T-helper 9 cell (primary cell): ENCODE data around the gene LRRC26.
"Not testable (repeated sequence)": the region's sequence is repeated elsewhere in the genome, so short reads cannot be mapped to it uniquely, and the experiment has no call there.

Source experiments
- DNase-seq: peaks from one replicate; pipeline ENCODE4 v3.0.0-alpha.2; 2020

LRRC26 gene

GRCh38 chr9:137134191-137134590 is 35.7 kb downstream of the LRRC26 start:
- DNase-seq, result no peak

- DNase-seq, result no peak
Measured at GRCh38 chr9:137130176-137130755, 39.6 kb downstream of the LRRC26 start.

GRCh38 chr9:137129456-137130175 is 40.2 kb downstream of the LRRC26 start:
- peak; percentile 79 for DNase-seq

- DNase-seq, result no peak
Measured at GRCh38 chr9:137128862-137129455, 40.9 kb downstream of the LRRC26 start.

GRCh38 chr9:137128158-137128861 is 41.5 kb downstream of the LRRC26 start:
- DNase-seq, result no peak

GRCh38 chr9:137127301-137128157 is 42.3 kb downstream of the LRRC26 start:
- no peak for DNase-seq

- DNase-seq, result no peak
Measured at GRCh38 chr9:137126786-137127185, 43.1 kb downstream of the LRRC26 start.

GRCh38 chr9:137123952-137124462 is 45.8 kb downstream of the LRRC26 start:
- DNase-seq, result not testable (repeated sequence)

GRCh38 chr9:137123468-137123837 is 46.4 kb downstream of the LRRC26 start:
- no peak for DNase-seq

GRCh38 chr9:137122796-137123467 is 46.9 kb downstream of the LRRC26 start:
- not testable (repeated sequence) for DNase-seq

GRCh38 chr9:137121927-137122795 is 47.7 kb downstream of the LRRC26 start:
- DNase-seq, result not testable (repeated sequence)
